ENCODE data around the gene CPZ. TPM values are rescaled to one million over a fixed set of nuclear protein-coding genes. Genes with fewer than 3 reads are reported as not detected.

The CPZ gene
- total and polyA plus RNA-seq, 12 donors, result 0.53 to 6.4 (median 3.9) TPM

GRCh38 chr4:8579526-8580320, 12.8 kb upstream of the CPZ start:
- no peak overlapping the region for H3K27ac ChIP-seq
- peaks cover 17% of the 10 kb centered on the region for H3K27me3 ChIP-seq
- no peak overlapping the region for H3K4me3 ChIP-seq
- WGBS, 4 donors, result 23 to 31% (median 24%) methylated on average over 10 to 12 of the region's 12 CpGs
- no peak for DNase-seq
- no peaks in the 10 kb centered on the region for H3K36me3 ChIP-seq (replicated peaks in 1 of 2)
- no peaks in the 10 kb centered on the region for H3K4me1 ChIP-seq (replicated peaks in 1 of 2)
- intact Hi-C loops (cut with DNase I), result no loop called here
- H3K9me3 ChIP-seq (replicated peaks in 1 of 3), result no peaks in the 10 kb centered on the region
- no peak for TF ChIP-seq CTCF (IDR thresholded peaks at IDR 0.05)
- no peak for TF ChIP-seq POLR2A (IDR thresholded peaks at IDR 0.05)

GRCh38 chr4:8580321-8581093, 12.1 kb upstream of the CPZ start, which contains the start of gene GPR78:
Gene GPR78 (plus strand): TSS chr4:8580392. CDS start chr4:8580983, 591 bp downstream.
- 4 to 7% (median 5%) methylated on average over 16 to 63 of the region's 63 CpGs for WGBS, 4 donors
- Histone ChIP-seq H3K4me3 (no peak within 1 kb of the TSS), H3K4me1 (replicated peaks in 1 of 2) (no peaks in the 10 kb centered on the region), H3K9me3 (replicated peaks in 1 of 3) (no peaks in the 10 kb centered on the region), H3K27me3 (peaks cover 17% of the 10 kb centered on the region), H3K27ac (no peak within 1 kb of the TSS), H3K36me3 (replicated peaks in 1 of 2) (no peaks in the 10 kb centered on the region)
- intact Hi-C loops (cut with DNase I), result no loop called here
- DNase-seq, result peak in 6 of 7 donors; percentile 23 to 61 (median 51)
- TF ChIP-seq CTCF (IDR thresholded peaks at IDR 0.05), result no peak
- no peak for TF ChIP-seq POLR2A (IDR thresholded peaks at IDR 0.05)

- DNase-seq, result no peak
- Histone ChIP-seq H3K4me1 (replicated peaks in 1 of 2) (no peaks in the 10 kb centered on the region), H3K36me3 (replicated peaks in 1 of 2) (no peaks in the 10 kb centered on the region), H3K9me3 (replicated peaks in 1 of 3) (no peaks in the 10 kb centered on the region), H3K4me3 (no peak overlapping the region), H3K27ac (no peak overlapping the region), H3K27me3 (peaks cover 17% of the 10 kb centered on the region)
- TF ChIP-seq CTCF (IDR thresholded peaks at IDR 0.05) (no peak), POLR2A (IDR thresholded peaks at IDR 0.05) (no peak)
- intact Hi-C loops (cut with DNase I), result no loop called here
- WGBS, 4 donors, result 44 to 70% (median 49%) methylated on average over 2 to 66 of the region's 66 CpGs
Observed at GRCh38 chr4:8581094-8581861, 11.3 kb upstream of the CPZ start.

GRCh38 chr4:8582016-8582415, 10.5 kb upstream of the CPZ start:
- Histone ChIP-seq H3K9me3 (replicated peaks in 1 of 3) (no peaks in the 10 kb centered on the region), H3K27ac (no peak overlapping the region), H3K36me3 (replicated peaks in 1 of 2) (no peaks in the 10 kb centered on the region), H3K27me3 (peaks cover 17% of the 10 kb centered on the region), H3K4me1 (replicated peaks in 1 of 2) (no peaks in the 10 kb centered on the region), H3K4me3 (no peak overlapping the region)
- DNase-seq, result no peak
- TF ChIP-seq CTCF (IDR thresholded peaks at IDR 0.05) (no peak), POLR2A (IDR thresholded peaks at IDR 0.05) (no peak)
- intact Hi-C loops (cut with DNase I), result no loop called here
- WGBS, 4 donors, result 49 to 61% (median 56%) methylated on average over 2 of the region's 2 CpGs

All from adrenal gland (tissue), 12 donors.